Right renal pelvis (tissue), 4 donors: Measurements from ENCODE around the gene ECPAS. TPM values are rescaled to one million over a fixed set of nuclear protein-coding genes. Genes with fewer than 3 reads are reported as not detected.
"Not testable (repeated sequence)": the region's sequence is repeated elsewhere in the genome, so short reads cannot be mapped to it uniquely, and the experiment has no call there.

ENCODE experiments used
- DNase-seq, 4 donors: peaks; one replicate each; pipeline ENCODE4 v3.0.0-alpha.2; 2013; ENCODE audit warnings: low read depth in 4 of 4, low spot score in 3 of 4, missing footprints in 1 of 4
- polyA plus RNA-seq, 4 donors: library from polyadenylated mRNA; unstranded; fragments of 120-200 nt; gene quantifications; one replicate each; pipeline ENCODE4 v1.2.1, GENCODE V29; 2013; ENCODE audit not compliant: insufficient read length in 4 of 4

Gene ECPAS
- polyA plus RNA-seq, 4 donors = 67.1 to 73.4 (median 70.6) TPM

DNA sequence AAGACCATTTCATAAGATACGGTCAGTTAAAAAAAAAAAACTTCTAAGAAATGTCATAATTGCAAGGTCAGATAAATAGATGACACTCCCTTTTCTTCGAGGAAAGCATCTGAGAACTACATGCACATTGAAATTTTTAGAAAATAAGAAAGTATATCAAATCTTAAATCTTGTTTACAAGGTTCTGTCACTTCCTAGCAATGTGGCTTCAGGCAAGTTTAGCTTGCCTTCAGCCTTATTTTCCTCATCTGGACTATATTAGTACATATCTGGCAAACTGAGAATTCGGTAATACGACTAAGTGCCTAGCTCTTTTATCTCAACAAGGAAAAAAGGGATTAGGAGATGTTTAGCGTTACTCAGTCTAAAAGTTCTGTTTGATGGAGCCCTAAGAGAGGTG, 121.7 kb downstream of the ECPAS start:
- DNase-seq = no peak

DNA sequence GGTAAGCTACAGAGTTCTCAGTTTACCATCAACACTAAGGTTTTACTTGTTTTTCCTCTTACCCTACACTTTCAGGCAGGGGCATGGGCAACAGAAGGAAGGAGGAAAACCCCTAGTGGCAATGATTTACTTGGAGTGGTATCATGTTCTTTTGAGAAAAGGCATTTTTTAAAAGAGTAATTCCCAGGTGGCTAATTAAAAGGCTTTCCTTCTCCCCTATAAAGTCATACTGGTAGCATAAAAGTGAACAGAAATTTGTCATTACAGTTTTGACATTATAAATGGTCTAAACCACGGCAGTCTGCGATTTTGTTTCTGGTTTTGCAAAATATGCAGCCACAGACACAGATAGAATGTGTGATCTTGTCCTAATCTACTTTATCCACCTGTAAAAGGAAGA, 123.3 kb downstream of the ECPAS start:
- no peak for DNase-seq

DNA sequence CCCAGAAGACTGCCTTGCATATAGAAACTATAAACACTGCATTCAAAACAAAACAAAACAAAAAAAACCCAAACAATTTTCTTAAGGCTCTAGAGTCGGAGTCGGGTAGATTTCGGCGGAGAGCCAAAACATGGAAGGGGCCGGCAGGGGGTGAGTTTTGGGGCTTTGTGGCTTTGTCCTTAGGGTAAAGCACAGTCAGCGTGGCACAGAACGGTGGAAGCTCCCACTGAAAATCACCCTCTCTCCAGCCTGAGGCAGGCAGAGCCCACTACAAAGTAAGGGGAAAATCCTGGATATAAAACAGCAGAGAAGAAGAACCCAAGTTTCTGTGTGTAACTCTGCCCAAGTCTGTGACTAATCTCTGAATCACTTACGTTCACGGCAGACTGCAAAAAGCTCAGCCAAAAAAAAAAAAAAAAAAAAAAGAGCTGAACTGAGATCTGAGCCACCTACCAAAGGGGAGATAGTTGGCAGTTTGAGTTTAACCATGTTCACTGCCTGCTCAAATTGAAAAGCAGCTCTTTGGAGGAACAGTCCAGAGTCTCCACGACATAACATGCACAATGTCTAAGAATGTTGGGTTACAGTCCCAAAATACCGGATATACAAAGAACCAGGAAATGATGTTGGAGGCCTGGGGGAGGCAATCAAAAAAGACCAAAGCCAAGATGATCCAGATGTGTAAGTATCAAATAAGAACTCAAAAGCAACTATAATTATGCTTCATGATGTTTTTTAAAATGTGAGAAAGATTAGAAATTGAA, 127.5 kb downstream of the ECPAS start:
- DNase-seq = no peak

DNA sequence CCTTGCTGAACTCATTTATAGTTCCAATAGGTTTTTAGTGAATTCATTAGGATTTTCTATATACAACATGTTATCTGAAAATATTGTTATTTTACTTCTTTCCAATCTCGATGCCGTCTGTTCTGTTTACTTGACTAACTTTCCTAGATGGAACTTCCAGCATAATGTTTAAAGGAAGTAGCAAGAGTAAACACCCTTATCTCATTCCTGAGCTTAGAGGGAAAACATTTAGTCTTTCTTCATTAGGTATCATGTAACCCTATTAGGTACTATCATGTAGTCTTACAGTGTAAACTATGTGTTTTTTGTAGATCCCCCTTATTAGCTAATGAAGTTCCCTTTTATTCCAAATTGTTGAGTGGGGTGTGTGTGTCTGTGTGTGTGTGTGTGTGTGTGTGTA, 131.6 kb downstream of the ECPAS start:
- no peak for DNase-seq

DNA sequence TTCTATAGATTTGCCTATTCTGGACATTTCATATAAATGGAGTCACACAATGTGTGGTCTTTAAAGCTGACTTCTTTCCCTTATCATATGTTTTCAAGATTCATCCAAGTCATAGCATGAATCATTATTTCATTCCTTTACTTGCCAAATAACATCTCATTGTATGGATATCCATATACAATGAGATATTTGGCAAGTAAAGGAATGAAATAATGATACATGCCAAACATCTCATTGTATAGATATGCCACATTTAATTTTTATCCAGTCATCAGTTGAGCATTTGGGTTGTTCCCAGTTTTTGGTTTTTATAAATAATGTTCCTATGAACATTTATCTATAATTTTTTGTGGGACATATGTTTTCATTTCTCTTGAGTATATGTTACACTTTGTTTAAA, 133.6 kb downstream of the ECPAS start:
- no peak for DNase-seq

DNA sequence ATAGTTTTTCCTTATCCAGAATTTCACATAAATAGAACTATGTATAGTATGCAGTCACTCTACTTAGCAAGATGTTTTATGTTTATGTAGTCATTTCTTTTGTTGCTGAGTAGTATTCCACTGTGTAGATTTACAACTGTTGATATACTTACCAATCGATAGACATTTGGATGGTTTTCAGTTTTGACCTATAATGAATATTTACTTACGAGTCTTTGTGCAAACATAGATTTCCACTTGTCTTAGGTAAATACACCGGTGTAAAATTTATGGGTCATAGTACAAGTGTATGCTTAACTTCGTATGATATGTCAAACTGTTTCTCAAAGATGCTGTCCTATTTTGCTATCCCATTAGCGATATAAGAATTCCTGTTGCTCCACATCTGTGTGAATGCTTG, 134.4 kb downstream of the ECPAS start:
- no peak for DNase-seq

DNA sequence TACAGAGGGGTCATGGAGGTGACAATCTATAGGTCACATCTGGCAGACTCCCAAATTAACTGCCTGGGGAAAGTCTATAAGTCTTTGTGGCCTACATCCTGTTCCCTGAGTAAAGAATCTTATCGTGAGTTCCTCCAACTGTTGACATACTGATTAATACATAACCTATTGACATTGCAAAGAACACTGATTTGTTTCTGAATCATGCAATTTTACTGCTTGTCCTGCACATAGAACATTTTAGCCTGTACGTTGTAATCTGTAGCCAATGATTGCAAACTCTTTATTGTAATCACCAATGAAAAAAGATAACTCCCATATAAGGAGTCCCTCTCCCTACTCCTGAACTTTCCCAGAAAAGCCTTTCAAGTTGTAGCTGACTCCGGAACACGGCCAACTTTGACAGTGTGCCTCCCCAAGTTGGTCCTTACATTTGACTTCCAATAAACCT, 135.3 kb downstream of the ECPAS start:
- peak in 1 of 4 donors; percentile 4 for DNase-seq

DNA sequence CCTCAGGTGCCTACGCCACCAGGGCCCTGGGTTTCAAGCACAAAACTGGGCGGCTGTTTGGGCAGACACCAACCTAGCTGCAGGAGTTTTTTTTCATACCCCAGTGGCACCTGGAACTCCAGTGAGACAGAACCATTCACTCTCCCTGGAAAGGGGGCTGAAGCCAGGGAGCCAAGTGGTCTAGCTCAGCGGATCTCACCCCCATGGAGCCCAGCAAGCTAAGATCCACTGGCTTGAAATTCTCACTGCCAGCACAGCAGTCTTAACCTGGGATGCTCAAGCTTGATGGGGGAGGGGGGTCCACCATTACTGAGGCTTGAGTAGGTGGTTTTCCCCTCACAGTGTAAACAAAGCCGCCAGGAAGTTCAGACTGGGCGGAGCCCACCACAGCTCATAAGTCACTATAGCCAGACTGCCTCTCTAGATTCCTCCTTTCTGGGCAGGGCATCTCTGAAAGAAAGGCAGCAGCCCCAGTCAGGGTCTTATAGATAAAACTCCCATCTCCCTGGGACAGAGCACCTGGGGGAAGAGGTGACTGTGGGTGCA, 149.8 kb downstream of the ECPAS start:
- DNase-seq = not testable (repeated sequence)

DNA sequence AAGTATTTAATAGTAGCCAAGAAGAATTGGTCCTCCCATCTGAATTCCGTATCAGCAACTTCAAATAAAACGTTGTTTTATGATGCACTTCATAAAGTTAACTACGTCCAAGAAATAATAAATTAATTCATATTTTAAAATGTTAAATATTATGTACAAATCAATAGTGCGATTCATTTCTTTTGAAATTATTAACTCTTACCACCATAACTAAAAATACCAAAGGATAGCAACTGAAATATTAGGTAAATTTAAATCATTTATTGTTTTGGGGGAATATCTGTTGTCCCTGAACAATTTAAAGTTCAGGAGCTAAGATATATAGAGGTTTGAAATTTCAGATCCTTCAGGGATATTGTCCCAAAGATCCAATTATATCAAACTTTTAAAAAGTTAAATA, 154.1 kb downstream of the ECPAS start, which contains the start of gene OR2K2:
Gene OR2K2, minus strand, starts transcription at position 101 of the 400 bp plus-strand sequence. CDS start 1,791 bp downstream, outside the sequence.
- no peak for DNase-seq

DNA sequence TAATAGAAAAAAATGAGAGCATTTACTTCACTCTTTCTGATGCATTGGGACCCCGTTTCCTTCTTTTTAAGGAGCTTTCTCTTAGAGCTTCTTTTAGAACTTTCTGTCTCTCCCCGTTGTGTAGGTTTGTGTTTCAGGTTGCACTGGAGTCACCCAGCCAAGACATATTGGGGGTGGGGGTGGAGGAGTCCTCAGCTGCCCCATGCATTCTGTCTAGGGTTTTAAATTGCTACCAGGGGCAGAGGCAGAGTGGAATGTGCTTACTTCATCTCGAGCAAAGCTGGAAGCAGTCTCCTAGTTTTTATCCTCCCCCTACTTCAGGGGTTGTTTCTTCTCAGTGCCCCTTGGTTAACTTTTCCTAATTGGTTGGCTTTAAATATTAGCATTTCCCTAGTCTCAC, 163.6 kb downstream of the ECPAS start:
- DNase-seq = peak in 2 of 4 donors; percentile 20 to 33

DNA sequence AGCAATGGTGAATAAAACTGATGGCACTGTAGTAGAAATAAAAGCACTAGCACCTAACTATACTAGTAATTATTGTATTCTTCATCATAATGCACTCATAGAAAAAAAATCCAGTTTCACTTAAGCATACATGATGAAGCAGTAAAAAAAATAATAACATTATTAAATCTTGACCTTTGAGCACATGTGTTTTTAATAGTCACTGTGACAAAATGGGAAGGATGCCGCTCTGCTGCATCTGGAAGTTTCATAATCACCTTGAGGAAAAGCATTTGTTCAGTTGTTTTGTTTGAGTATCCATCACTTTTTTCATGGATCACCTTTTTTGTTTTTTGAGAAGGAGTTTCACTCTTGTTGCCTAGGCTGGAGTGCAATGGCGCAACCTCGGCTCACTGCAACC, 167.4 kb downstream of the ECPAS start:
- no peak for DNase-seq

Other genes with a start within 250 kb of the ECPAS start
- not detected for gene OR2K2, start 154.2 kb downstream of the ECPAS start, polyA plus RNA-seq
- 1 to 10 TPM; 2.0 to 2.9 (median 2.3) TPM for gene ZNF483, start 40.8 kb upstream of the ECPAS start, polyA plus RNA-seq
- gene PTGR1, start 115.3 kb upstream of the ECPAS start, polyA plus RNA-seq = 100 to 1,000 TPM; 189 to 360 (median 259) TPM
- 10 to 100 TPM; 15.5 to 18.0 (median 16.6) TPM for gene DNAJC25, start 147.0 kb upstream of the ECPAS start, polyA plus RNA-seq
- gene GNG10, start 177.2 kb upstream of the ECPAS start, polyA plus RNA-seq = 10 to 100 TPM; 56.9 to 72.4 (median 70.1) TPM